ENCODE results near the gene NT5C.

DNA sequence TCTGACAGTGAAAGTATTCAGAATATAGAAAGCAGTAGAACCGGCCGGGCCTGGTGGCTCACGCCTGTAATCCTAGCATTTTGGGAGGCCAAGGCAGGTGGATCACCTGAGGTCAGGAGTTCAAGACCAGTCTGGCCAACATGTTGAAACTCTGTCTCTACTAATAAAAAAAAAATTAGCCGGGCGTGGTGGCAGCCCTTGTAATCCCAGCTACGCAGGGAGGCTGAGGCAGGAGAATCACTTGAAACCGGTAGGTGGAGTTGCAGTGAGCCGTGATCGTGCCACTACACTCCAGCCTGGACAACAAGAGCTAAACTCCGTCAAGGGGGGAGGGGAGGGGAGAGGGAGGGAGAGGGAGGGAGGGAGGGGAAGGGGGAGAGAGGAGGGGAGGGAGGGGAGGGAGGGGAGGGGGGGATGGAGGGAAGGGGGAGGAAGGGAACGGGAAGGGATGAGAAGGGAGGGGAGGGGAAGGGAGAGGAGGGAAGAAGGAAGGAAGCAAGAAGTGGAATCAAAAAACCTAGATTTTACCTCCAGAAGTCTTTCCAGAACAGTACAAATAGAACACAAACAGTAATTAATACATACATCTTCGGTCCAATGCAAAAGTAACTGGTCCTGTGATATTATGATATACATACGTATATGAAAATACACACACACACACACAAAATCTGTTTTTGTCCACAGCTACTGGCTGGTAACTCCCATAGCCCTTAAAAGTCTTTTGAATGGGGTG lies 10.9 kb upstream of the NT5C start:
- TF ChIP-seq CTCF (IDR thresholded peaks at IDR 0.05) (no peak), POLR2A (IDR thresholded peaks at IDR 0.05) (no peak)
